Motor neuron (in vitro differentiated cells): ENCODE data around the gene CNGB1. TPM values are rescaled to one million over a fixed set of nuclear protein-coding genes. Genes with fewer than 3 reads are reported as not detected.

ENCODE experiments used
- ATAC-seq, 8 experiments: fragments of 200-7000 bp; cut with Tn5 transposase; replicated peaks in 6 of 8; 2 replicates each; pipeline ENCODE4 v1.8.0; 2021; ENCODE audit warnings: mild to moderate bottlenecking in 8 of 8, moderate library complexity in 8 of 8
- H3K27ac ChIP-seq, 2 donors: fragments of 250-450 bp; sonication (Bioruptor Pico); 2 replicates each; pipeline ENCODE4 v1.9.0; 2021; ENCODE audit warnings: antibody characterized with exemption in 2 of 2, mild to moderate bottlenecking in 2 of 2, moderate library complexity in 1 of 2
- H3K4me1 ChIP-seq, 2 donors: fragments of 250-450 bp; sonication (Bioruptor Pico); replicated peaks in 1 of 2; 2 replicates each; pipeline ENCODE4 v1.6.1; 2021; ENCODE audit warnings: antibody characterized with exemption in 2 of 2, mild to moderate bottlenecking in 2 of 2, moderate library complexity in 1 of 2
- H3K4me3 ChIP-seq, 5 donors: fragments of 250-450 bp; sonication (Bioruptor Pico); 2 replicates each; pipeline ENCODE4 v1.9.0; 2021; ENCODE audit warnings: antibody characterized with exemption in 5 of 5, mild to moderate bottlenecking in 5 of 5, moderate library complexity in 4 of 5
- WGBS, 10 experiments: fragments of 450-650 bp; shearing (Covaris generic); methylation state at CpG; one replicate each; pipeline ENCODE4 v1.0.0; 2022; 5-methylcytosine and 5-hydroxymethylcytosine counted together
- in situ Hi-C, 9 experiments: fragments of 400-800 bp; cut with MboI; loops; one replicate each; pipeline ENCODE4 v1.15.0; 2021; ENCODE audit warnings: low sequenced_read_pairs in 9 of 9, low pct_unique_long_range_greater_than_20kb in 2 of 9; ENCODE audit not compliant: unreplicated experiment in 9 of 9
- total RNA-seq, 8 experiments: library from RNA; unstranded; fragments of 300-600 nt; gene quantifications; 2 replicates each; pipeline versions ENCODE4 v1.2.3 to v1.2.4, GENCODE V29; 2022

The CNGB1 gene
- total RNA-seq, 8 experiments from 2014 or later = 0.05 to 2.1 (median 1.2) TPM; not detected in 1

DNA sequence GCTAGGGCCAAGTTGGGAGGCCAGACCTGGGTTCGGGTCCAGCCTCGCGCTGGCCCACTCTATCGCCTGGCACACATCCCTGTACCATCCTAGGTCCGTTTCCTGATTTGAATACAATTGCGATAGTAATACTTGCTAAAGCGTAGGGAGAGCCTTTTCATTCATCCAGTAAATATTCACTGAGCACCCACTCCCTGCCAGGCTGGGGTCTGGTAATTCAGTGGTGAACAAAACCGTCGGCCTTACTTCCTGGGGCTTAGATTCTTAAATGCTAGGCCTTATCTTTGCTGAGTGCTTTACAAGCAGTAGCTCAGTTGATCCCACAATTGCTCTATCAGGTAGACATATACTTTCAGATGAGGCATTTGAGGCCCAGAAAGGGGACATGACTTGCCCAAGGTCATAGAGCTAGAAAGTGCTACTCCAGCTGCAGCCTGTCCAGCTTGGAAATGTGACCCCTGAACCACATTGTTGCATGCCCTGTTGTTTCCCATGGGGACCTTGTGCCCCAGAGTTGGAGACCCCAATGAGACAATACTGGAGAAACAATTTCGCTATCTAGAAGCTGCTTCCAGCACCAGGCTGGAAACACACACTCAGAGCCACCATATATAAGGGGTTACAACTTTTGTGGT, 31.0 kb upstream of the CNGB1 start:
- ATAC-seq = peak in 1 of 8 experiments; percentile 6
- in situ Hi-C loops = loop anchor here in 8 of 9 experiments (5.0 to 25.0 kb wide), 9 partner anchors 97 to 440 kb away; no protein-coding TSS in a partner anchor
- no peak overlapping the region for H3K27ac ChIP-seq
- H3K4me1 ChIP-seq = peaks cover 5 to 7% of the 10 kb centered on the region in 2 donors
- 20 to 100% (median 56%) methylated on average over 1 to 4 of the region's 10 CpGs; no CpG with 5 or more reads in 1 of the 10 experiments for WGBS, 10 experiments
- H3K4me3 ChIP-seq = peak overlapping the region; percentile 55 to 99 (median 72)

DNA sequence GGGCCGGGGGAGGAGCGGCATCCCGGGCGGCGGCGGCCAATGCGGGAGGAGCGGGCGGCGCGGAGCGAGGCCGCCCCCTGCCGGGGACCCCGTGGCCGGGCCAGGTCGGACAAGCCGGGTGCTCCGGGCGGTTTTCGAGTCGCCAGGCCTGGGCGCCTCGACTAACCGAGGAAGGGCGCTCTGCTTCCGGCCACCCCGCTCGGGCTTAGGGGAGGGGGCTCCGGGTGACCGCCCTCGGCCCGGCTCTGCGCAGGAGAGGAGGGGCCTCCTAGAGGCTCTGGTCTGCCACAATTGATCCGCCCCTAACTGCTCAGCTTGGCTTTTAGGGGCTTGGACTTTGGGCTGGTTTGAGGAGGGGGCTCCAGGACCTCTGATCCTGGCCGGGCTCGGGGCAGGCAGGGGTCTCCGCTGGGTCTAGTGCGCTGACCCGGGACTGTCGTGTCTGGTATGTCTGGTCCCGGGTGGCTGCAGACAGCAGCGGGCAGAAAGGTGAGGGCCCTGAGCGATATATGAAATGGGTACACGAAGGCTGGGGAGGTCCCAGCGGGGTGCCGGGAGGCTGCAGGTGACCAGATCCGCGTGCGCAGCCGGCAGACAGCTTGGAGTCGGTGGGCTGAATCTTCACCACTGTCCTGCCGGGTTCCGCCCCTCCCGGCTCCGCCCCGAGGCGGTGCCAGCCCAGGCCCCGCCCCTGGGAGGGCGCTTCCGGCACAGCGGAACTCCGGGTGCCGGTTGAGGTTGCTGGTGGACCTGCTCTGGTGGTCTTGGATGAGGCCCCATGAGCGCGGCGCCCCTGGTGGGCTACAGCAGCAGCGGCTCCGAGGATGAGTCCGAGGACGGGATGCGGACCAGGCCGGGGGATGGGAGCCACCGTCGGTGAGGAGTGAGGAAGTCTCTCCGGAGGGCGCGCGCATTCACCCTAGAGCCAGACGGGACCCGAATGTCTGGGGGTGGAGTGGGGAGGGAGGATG, 30.1 kb upstream of the CNGB1 start, which contains the start of gene USB1:
TSS of gene USB1 (plus strand) at position 702 of the 971 bp plus-strand sequence. CDS start at position 779, 77 bp downstream.
- peak; percentile 78 to 87 (median 82) for ATAC-seq
- in situ Hi-C loops = loop anchor here in 8 of 9 experiments (5.0 to 25.0 kb wide), 9 partner anchors 96 to 439 kb away; no protein-coding TSS in a partner anchor

DNA sequence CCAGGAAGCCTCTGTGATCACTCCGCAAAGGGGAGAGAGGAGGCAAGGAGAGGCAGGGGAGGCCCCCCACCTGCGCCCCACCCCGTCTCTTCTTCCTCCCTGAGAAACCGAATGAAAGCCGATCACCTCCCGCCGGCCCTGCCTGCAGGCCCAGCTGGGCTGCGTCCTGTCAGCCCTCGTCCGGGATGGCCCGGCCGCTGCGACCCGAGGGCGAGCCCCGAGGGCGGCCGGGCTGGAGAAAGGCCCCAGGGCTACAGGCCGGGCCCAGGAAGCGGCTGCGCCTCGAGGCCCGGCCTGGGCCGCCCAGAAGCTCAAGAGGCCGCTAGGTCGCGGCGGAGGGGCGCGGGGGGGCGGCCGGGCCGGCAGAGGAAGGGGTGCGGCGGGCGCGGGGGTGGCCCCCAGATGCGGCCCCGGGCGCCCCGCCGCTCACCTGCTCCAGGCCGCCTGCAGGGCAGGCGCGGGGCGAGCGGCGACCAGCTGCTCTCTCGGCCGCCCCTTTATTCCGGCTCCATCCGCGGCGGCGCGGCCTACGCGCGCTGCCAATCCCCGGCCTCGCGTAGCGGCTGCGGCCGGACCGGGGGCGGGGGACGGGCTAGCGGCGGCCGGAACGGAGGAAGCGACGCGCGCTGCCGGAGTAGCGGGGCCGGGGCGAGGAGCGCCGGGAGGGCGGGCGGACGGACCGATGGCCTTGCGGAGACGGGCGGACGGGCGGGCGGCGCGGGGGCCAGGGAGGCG, 29.2 kb upstream of the CNGB1 start, which contains the start of gene ZNF319:
TSS of gene ZNF319 (minus strand) at position 702 of the 735 bp plus-strand sequence. CDS start 2,407 bp downstream, outside the sequence.
- H3K27ac ChIP-seq = peak within 1 kb of the TSS; percentile 73 to 87
- in situ Hi-C loops = loop anchor here (5.0 to 25.0 kb wide), 9 partner anchors 95 to 438 kb away; no protein-coding TSS in a partner anchor
- WGBS, 10 experiments = no CpG with 5 or more reads among the region's 95 CpGs
- peak; percentile 17 to 45 (median 30) for ATAC-seq
- peak within 1 kb of the TSS; percentile 55 to 99 (median 72) for H3K4me3 ChIP-seq
- peaks cover 5 to 7% of the 10 kb centered on the region in 2 donors for H3K4me1 ChIP-seq

More for the DNA sequence above, 30.1 kb upstream of the CNGB1 start, which contains the start of gene USB1:
- H3K4me3 ChIP-seq = peak within 1 kb of the TSS; percentile 55 to 99 (median 72)
- WGBS, 10 experiments = 0% methylated on average over 2 to 17 of the region's 81 CpGs; no CpG with 5 or more reads in 5 of the 10 experiments
- H3K27ac ChIP-seq = peak within 1 kb of the TSS; percentile 73 to 87
- H3K4me1 ChIP-seq = peaks cover 5 to 7% of the 10 kb centered on the region in 2 donors

DNA sequence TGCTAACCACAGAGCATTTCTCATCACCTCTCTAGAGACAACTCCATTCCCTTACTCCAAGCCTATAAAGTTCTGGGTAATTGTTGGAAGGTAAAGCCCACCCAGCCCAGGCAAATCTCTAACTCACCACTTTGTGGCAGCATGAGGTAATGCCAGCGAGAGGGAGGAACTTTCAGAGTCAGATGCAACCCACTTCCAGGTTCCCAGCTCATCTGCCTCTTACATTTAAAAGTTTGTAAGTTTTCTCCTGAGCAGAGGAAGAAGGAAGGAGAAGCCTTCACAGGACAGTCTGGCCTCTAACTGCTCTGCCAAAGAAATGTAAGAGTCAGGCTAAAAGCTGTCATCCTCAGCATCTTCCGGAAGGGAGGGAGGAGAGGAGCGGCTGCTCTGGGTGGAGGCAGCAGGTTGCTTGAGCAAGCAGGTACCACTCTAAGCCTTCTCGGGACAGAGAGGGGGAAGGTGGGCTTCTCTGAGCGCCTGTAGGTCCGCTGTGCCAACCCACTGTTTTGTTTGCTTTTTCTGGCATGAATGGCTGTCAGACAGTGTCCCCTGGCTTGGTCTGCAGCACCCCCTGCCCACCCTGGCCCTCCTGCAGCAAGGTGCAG, 28.5 kb upstream of the CNGB1 start:
- in situ Hi-C loops = loop anchor here in 3 of 9 experiments (25.0 kb wide), 3 partner anchors 112 to 237 kb away; no protein-coding TSS in a partner anchor
- H3K27ac ChIP-seq = peak overlapping the region; percentile 73 to 87
- WGBS, 10 experiments = 0 to 63% (median 16%) methylated on average over 1 to 4 of the region's 6 CpGs; no CpG with 5 or more reads in 4 of the 10 experiments
- H3K4me1 ChIP-seq = peaks cover 7 to 8% of the 10 kb centered on the region in 2 donors
- H3K4me3 ChIP-seq = peak overlapping the region; percentile 55 to 99 (median 72)
- ATAC-seq = peak in 5 of 8 experiments; percentile 2 to 11 (median 6)

DNA sequence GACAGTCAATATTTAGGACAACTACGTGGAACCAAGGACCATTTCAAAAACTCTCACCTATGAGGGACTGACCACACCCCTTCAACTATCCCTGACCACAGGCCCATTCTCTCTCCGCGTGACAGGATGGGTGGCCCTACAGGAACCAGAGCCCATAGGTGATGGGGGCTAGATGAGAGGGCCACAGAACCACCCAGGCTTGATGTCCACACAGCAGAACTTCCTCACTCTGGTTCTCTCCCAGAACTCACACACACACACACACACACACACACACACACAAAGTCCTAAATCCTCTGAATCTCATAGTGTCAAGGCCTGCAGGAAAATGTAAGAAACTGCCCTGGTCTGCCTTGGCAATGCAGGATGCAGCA, 28.1 kb upstream of the CNGB1 start:
- Histone ChIP-seq H3K27ac (no peak overlapping the region), H3K4me3 (peak overlapping the region in 3 of 5 donors; percentile 72 to 99 (median 96))
- WGBS, 10 experiments = 100% methylated on average over 1 to 2 of the region's 3 CpGs; no CpG with 5 or more reads in 8 of the 10 experiments

DNA sequence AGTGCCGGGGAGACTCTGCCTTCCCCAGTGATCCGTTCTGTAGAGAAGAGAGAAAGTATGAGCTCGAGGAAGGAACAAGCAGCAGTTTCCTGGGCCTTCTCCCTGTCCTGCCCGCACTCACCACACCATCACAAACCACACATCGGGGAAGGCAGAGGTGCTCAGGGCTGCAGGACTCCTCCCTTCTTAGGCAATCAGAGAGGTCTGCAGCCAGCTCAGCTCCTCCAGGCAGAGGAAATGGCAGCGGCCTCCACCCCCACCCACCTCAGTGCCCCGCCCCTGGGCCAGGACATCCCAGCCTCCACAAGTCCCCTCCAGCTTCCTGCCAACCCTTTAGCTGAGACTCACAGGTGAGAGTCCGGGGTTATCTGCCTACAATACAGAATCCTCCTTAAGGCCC, 27.6 kb upstream of the CNGB1 start:
- in situ Hi-C loops = loop anchor here in 3 of 9 experiments (25.0 kb wide), 3 partner anchors 111 to 236 kb away; no protein-coding TSS in a partner anchor
- Histone ChIP-seq H3K4me3 (no peak overlapping the region), H3K27ac (no peak overlapping the region), H3K4me1 (peaks cover 7 to 8% of the 10 kb centered on the region in 2 donors)
- 40% methylated on average over 1 of the region's 8 CpGs; no CpG with 5 or more reads in 8 of the 10 experiments for WGBS, 10 experiments
- ATAC-seq = peak in 1 of 8 experiments; percentile 1

More for the DNA sequence above, 28.1 kb upstream of the CNGB1 start:
- no peak for ATAC-seq
- in situ Hi-C loops = loop anchor here in 3 of 9 experiments (25.0 kb wide), 3 partner anchors 112 to 237 kb away; no protein-coding TSS in a partner anchor
- peaks cover 7 to 8% of the 10 kb centered on the region in 2 donors for H3K4me1 ChIP-seq

DNA sequence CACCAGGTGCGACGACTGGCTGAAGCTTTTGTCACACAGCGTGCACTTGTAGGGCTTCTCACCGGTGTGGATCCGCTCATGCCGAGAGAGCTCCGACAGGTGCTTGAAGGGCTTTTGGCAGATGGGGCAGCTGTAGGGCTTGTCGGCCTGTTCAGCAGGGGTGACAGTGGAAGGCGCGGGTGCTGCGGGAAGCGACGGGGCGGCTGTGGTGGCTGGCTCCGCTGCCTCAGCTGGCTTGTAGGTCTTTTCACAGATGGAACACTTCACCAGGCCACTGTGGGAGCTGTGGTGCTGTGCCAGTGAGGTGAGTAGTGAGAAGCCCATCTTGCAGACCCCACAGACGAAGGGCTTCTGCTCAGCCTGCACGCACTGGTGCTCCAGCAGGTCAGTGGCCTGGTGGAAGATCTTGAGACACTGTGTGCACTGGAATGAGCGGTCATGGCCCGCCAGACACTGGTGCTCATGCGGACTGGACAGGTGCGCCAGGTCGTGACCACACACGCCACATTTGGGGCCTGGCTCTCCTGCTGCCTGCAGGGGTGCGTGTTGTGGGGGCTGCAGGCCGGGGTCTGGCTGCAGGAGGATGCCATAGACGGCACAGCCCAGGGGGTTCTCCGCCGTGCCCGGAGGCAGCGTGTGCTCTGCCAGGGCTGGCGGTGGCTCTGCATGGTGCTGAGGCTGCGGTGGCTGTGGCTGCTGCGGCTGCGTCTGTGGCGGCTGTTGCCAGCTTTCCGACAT, 26.8 kb upstream of the CNGB1 start:
- 92 to 100% (median 98%) methylated on average over 3 to 15 of the region's 36 CpGs; no CpG with 5 or more reads in 7 of the 10 experiments for WGBS, 10 experiments
- Histone ChIP-seq H3K4me3 (no peak overlapping the region), H3K4me1 (peaks cover 7 to 8% of the 10 kb centered on the region in 2 donors), H3K27ac (no peak overlapping the region)
- in situ Hi-C loops = loop anchor here in 3 of 9 experiments (25.0 kb wide), 3 partner anchors 110 to 235 kb away; no protein-coding TSS in a partner anchor
- ATAC-seq = no peak

DNA sequence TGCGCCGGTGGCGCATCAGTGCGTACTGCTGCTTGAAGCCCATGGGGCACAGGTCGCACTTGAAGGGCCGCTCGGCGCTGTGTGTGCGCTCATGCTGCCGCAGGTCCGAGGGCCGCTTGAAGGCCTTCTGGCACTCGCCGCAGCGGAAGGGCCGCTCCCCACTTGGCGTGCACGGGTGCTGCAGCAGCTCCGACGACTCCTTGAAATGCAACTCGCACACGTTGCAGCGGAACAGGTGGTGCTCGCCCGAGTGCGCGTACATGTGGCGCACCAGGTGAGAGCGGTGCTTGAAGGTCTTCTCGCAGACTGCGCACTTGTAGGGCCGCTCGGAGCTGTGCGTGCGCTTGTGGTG, 26.2 kb upstream of the CNGB1 start:
- in situ Hi-C loops = loop anchor here in 3 of 9 experiments (25.0 kb wide), 3 partner anchors 110 to 235 kb away; no protein-coding TSS in a partner anchor
- Histone ChIP-seq H3K4me1 (peaks cover 7 to 8% of the 10 kb centered on the region in 2 donors), H3K4me3 (no peak overlapping the region), H3K27ac (no peak overlapping the region)
- ATAC-seq = no peak
- WGBS, 10 experiments = 90 to 100% (median 97%) methylated on average over 2 to 19 of the region's 35 CpGs; no CpG with 5 or more reads in 4 of the 10 experiments

DNA sequence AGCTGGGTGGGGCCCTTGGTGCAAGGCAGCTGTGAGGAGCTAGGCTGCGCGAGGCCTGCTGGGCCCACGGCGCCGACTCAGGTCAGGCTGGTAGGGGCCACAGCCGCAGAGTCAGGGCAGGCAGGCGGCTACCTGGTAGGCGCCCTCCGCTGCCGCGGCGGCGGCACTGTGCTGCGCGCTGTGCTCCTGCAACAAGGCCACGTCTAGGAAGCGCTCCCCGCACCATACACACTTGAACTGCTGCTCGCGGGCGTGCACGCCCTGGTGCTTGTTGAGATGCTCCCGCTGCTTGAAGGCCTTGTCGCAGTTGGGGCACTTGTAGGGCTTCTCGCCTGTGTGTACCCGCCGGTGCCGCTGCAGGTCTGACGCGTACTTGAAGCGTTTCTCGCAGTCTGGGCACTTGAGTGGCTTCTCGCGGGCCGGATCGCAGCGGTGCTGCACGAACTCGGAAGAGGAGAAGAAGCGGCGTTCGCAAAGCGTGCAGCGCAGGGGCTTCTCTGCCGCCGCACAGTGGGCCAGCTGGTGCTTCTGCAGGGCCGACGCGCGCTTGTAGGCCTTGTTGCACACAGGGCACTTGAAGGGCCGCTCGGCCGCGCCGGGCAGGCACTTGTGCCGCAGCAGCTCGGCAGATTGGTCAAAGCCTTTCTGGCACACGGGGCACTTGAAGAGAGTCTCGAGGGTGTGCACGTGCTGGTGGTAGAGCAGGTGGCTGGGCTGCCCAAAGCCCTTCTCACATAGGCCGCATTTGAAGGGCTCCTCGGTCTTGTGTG, 25.7 kb upstream of the CNGB1 start:
- Histone ChIP-seq H3K27ac (no peak overlapping the region), H3K4me3 (no peak overlapping the region), H3K4me1 (peaks cover 7 to 8% of the 10 kb centered on the region in 2 donors)
- WGBS, 10 experiments = 96 to 100% (median 100%) methylated on average over 1 to 16 of the region's 62 CpGs; no CpG with 5 or more reads in 5 of the 10 experiments
- in situ Hi-C loops = loop anchor here in 3 of 9 experiments (25.0 kb wide), 3 partner anchors 109 to 234 kb away; no protein-coding TSS in a partner anchor
- no peak for ATAC-seq

DNA sequence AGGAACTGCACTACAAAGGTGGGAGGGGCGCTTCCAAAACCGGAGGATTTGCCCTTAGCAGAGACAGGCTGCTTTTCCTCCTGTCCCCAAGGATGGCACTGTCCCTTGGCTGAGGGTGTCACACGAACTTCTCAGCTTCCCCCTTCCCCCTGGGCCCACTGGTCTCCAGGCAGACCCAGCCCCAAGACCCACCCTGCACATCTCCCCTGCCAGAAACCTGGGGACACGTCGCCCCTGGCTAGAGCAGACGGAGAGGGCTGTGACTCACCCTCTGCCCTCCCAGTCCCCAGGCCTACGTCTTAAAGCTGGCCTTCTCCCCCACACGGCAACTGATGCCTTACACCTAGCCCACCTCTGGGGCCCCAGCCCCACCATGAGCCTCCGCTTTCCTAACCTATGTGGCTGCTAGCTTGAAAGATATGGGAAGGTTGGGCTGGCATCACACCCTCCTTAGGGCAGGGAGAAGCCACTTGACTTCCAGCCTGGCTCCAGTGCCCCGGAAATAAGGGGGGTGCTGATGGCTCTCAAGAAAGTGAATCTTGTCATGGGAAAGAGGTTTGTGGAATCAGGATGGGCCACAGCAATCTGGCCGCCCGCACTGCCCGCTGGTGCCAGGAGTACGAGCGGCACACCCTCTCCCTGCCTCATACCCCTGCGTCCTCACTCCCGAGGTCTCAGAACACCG, 24.9 kb upstream of the CNGB1 start:
- Histone ChIP-seq H3K4me1 (peaks cover 7 to 8% of the 10 kb centered on the region in 2 donors), H3K27ac (no peak overlapping the region), H3K4me3 (no peak overlapping the region)
- WGBS, 10 experiments = 60 to 100% (median 90%) methylated on average over 1 to 7 of the region's 18 CpGs; no CpG with 5 or more reads in 6 of the 10 experiments
- in situ Hi-C loops = loop anchor here in 3 of 9 experiments (25.0 kb wide), 3 partner anchors 109 to 234 kb away; no protein-coding TSS in a partner anchor
- no peak for ATAC-seq
